ENCODE data around the gene EVA1A. TPM values are rescaled to one million over a fixed set of nuclear protein-coding genes. Genes with fewer than 3 reads are reported as not detected.

Gene EVA1A
- total and polyA plus RNA-seq, 2 of the 8 experiments (the other 6 are each of a cell fraction or from before 2014, with no cell fraction given), result 2.4 to 4.3 TPM

GRCh38 chr2:75549401-75550253 is 11.1 kb downstream of the EVA1A start (continued):
- no peak for TF ChIP-seq TEAD4 (IDR thresholded peaks at IDR 0.05; ENCODE audit: low read depth, low read length)
- no peak for TF ChIP-seq NANOG (IDR thresholded peaks at IDR 0.05; ENCODE audit: insufficient read depth, low read depth, low read length, poor library complexity, severe bottlenecking)
- TF ChIP-seq KDM5A (IDR thresholded peaks at IDR 0.05; ENCODE audit: low read length), result no peak

All from H1 (cell line).